Measurements from ENCODE around the gene MAD1L1. TPM values are rescaled to one million over a fixed set of nuclear protein-coding genes. Genes with fewer than 3 reads are reported as not detected.

MAD1L1 gene
- total RNA-seq, 1 experiment from 2014 or later, result 43.8 TPM

- H3K27ac Mint-ChIP-seq, result 0 out of 2 replicates have a peak overlapping the region, but pooled peaks have one; percentile 31
- TF ChIP-seq MAX (CRISPR knock-in tag; IDR thresholded peaks at IDR 0.05), result no peak
- TF ChIP-seq USF1 (CRISPR knock-in tag; IDR thresholded peaks at IDR 0.05), result no peak
- no peak for TF ChIP-seq ESRRA (CRISPR knock-in tag; IDR thresholded peaks at IDR 0.05; ENCODE audit: borderline replicate concordance)
- TF ChIP-seq TCF7 (CRISPR knock-in tag; IDR thresholded peaks at IDR 0.05; ENCODE audit: low read depth), result no peak
- no peak for TF ChIP-seq SP1 (CRISPR knock-in tag; conservative IDR thresholded peaks at IDR 0.05)
- no peak for TF ChIP-seq GRHL2 (CRISPR knock-in tag; IDR thresholded peaks at IDR 0.05; ENCODE audit: insufficient replicate concordance, severe bottlenecking)
- TF ChIP-seq JAZF1 (CRISPR knock-in tag; IDR thresholded peaks at IDR 0.05), result no peak
- no peak for TF ChIP-seq CTCF (IDR thresholded peaks at IDR 0.05)
- TF ChIP-seq MXD4 (CRISPR knock-in tag; IDR thresholded peaks at IDR 0.05; ENCODE audit: borderline replicate concordance), result no peak
- TF ChIP-seq, protein P1, sequence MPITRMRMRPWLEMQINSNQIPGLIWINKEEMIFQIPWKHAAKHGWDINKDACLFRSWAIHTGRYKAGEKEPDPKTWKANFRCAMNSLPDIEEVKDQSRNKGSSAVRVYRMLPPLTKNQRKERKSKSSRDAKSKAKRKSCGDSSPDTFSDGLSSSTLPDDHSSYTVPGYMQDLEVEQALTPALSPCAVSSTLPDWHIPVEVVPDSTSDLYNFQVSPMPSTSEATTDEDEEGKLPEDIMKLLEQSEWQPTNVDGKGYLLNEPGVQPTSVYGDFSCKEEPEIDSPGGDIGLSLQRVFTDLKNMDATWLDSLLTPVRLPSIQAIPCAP (CRISPR knock-in tag; IDR thresholded peaks at IDR 0.05), result no peak
- TF ChIP-seq E2F5 (CRISPR knock-in tag; IDR thresholded peaks at IDR 0.05), result no peak
- POLR2A ChIA-PET, result no interaction called here
Observed at GRCh38 chr7:1972744-1973143, 260.0 kb downstream of the MAD1L1 start.

DNA sequence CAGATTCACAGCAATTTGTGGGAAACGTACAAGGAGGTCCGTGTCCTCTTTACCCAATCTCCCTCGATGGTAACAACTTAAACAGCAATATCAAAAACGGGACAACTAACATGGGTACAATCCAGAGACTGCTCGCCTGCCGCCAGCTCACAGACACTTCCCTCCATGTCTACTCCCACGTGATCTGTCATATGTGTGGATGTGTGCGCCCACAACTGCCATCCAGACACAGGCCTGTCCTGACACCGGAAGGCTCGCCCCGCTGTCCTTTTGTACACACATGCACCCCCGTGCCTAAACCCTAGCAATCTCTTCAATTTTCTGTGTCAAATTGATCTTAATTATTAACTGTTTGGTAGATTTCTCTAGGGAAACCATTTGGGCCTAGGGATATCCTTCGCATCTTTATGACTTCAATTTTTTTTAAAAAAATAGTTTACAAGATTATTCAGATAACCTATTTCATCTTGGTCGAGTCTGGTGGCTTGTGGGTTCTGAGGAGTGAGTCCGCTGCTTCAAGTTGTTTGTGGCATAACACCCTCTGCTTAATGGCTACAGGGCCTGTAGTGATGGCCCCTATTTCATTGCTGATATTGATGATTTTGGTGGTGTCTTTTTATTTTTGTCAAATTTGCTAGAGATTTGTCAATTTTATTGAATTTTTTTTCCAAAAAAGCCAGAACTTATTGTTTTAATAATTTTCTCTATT, 260.6 kb downstream of the MAD1L1 start:
- Mint-ChIP-seq H3K4me1 (no peaks in the 10 kb centered on the region), H3K36me3 (peaks cover 16% of the 10 kb centered on the region), H3K4me3 (no peak overlapping the region), H3K27me3 (ENCODE audit: low read depth) (no peaks in the 10 kb centered on the region), H3K27ac (peak overlapping the region; percentile 61; the same call in 1 of the 2 replicates), H3K9me3 (peaks cover 5% of the 10 kb centered on the region; the same call in 1 of the 2 replicates)
- DNase-seq (ENCODE audit: low spot score) (no peak), ATAC-seq (no peak)
- ChIA-PET POLR2A (interaction anchor here (0.9 kb wide), 1 partner anchor 9 kb away, joined by 3 read pairs; no protein-coding TSS in a partner anchor), CTCF (no interaction called here)
- TF ChIP-seq ATF1 (CRISPR knock-in tag; IDR thresholded peaks at IDR 0.05), result no peak
- TF ChIP-seq ZNF416 (CRISPR knock-in tag; IDR thresholded peaks at IDR 0.05), result no peak
- TF ChIP-seq, protein P2, sequence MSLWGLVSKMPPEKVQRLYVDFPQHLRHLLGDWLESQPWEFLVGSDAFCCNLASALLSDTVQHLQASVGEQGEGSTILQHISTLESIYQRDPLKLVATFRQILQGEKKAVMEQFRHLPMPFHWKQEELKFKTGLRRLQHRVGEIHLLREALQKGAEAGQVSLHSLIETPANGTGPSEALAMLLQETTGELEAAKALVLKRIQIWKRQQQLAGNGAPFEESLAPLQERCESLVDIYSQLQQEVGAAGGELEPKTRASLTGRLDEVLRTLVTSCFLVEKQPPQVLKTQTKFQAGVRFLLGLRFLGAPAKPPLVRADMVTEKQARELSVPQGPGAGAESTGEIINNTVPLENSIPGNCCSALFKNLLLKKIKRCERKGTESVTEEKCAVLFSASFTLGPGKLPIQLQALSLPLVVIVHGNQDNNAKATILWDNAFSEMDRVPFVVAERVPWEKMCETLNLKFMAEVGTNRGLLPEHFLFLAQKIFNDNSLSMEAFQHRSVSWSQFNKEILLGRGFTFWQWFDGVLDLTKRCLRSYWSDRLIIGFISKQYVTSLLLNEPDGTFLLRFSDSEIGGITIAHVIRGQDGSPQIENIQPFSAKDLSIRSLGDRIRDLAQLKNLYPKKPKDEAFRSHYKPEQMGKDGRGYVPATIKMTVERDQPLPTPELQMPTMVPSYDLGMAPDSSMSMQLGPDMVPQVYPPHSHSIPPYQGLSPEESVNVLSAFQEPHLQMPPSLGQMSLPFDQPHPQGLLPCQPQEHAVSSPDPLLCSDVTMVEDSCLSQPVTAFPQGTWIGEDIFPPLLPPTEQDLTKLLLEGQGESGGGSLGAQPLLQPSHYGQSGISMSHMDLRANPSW (CRISPR knock-in tag; conservative IDR thresholded peaks at IDR 0.05; ENCODE audit: low read depth), result no peak
- TF ChIP-seq USF2 (CRISPR knock-in tag; IDR thresholded peaks at IDR 0.05), result no peak
- TF ChIP-seq NFATC4 (CRISPR knock-in tag; IDR thresholded peaks at IDR 0.05), result no peak
- TF ChIP-seq, protein P3, sequence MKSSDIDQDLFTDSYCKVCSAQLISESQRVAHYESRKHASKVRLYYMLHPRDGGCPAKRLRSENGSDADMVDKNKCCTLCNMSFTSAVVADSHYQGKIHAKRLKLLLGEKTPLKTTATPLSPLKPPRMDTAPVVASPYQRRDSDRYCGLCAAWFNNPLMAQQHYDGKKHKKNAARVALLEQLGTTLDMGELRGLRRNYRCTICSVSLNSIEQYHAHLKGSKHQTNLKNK (CRISPR knock-in tag; IDR thresholded peaks at IDR 0.05), result no peak
- TF ChIP-seq CDX4 (CRISPR knock-in tag; IDR thresholded peaks at IDR 0.05; ENCODE audit: borderline replicate concordance), result no peak
- no peak for TF ChIP-seq CREM (CRISPR knock-in tag; IDR thresholded peaks at IDR 0.05)
- no peak for TF ChIP-seq ERG (CRISPR knock-in tag; IDR thresholded peaks at IDR 0.05)
- TF ChIP-seq ZSCAN18 (CRISPR knock-in tag; IDR thresholded peaks at IDR 0.05), result no peak
- no peak for TF ChIP-seq ZNF423 (CRISPR knock-in tag; IDR thresholded peaks at IDR 0.05)

More at GRCh38 chr7:1972744-1973143, 260.0 kb downstream of the MAD1L1 start:
- CTCF ChIA-PET, result no interaction called here
- peaks cover 8% of the 10 kb centered on the region for H3K9me3 Mint-ChIP-seq
- peaks cover 19% of the 10 kb centered on the region for H3K36me3 Mint-ChIP-seq
- no peaks in the 10 kb centered on the region for H3K27me3 Mint-ChIP-seq (ENCODE audit: low read depth)
- no peaks in the 10 kb centered on the region for H3K4me1 Mint-ChIP-seq
- no peak for DNase-seq (ENCODE audit: low spot score)
- no peak for ATAC-seq
- H3K4me3 Mint-ChIP-seq, result no peak overlapping the region
